GM23338 (cell line): ENCODE measurements around the gene RNLS. TPM values are rescaled to one million over a fixed set of nuclear protein-coding genes. Genes with fewer than 3 reads are reported as not detected.

ENCODE experiments used
- ATAC-seq: fragments of 200-7000 bp; cut with Tn5 transposase; 3 replicates; pipeline ENCODE4 v1.9.1; 2020
- DNase-seq: peaks from one replicate; pipeline ENCODE4 v3.0.0-alpha.2; 2015; ENCODE audit warnings: low spot score
- H2AFZ ChIP-seq: fragments of 200-600 bp; sonication (generic); 2 replicates; pipeline ENCODE4 v1.8.0; 2016; ENCODE audit warnings: antibody characterized with exemption, mild to moderate bottlenecking, moderate library complexity
- H3F3A ChIP-seq: fragments of 200-600 bp; sonication (generic); replicated peaks from 2 replicates; pipeline ENCODE4 v1.8.0; 2017; ENCODE audit warnings: antibody characterized with exemption, mixed run types, low read depth
- H3K27ac ChIP-seq: fragments of 200-600 bp; sonication (generic); 2 replicates; pipeline ENCODE4 v1.6.1; 2016; ENCODE audit warnings: low read depth
- H3K27me3 ChIP-seq: fragments of 200-600 bp; sonication (generic); 2 replicates; pipeline ENCODE4 v1.8.0; 2016; ENCODE audit warnings: mild to moderate bottlenecking, mixed run types, moderate library complexity; ENCODE audit not compliant: insufficient read depth
- H3K36me3 ChIP-seq: fragments of 200-600 bp; sonication (generic); 2 replicates; pipeline ENCODE4 v1.8.0; 2016; ENCODE audit warnings: mild to moderate bottlenecking; ENCODE audit not compliant: insufficient read depth
- H3K4me1 ChIP-seq: fragments of 200-600 bp; sonication (generic); 2 replicates; pipeline ENCODE4 v1.8.0; 2016; ENCODE audit warnings: mild to moderate bottlenecking, moderate library complexity; ENCODE audit not compliant: insufficient read depth
- H3K4me2 ChIP-seq: fragments of 200-600 bp; sonication (generic); 2 replicates; pipeline ENCODE4 v1.7.1; 2017; ENCODE audit warnings: mixed run types
- H3K4me3 ChIP-seq: fragments of 200-600 bp; sonication (generic); 2 replicates; pipeline ENCODE4 v1.6.1; 2016; ENCODE audit warnings: mixed run types
- H3K79me2 ChIP-seq: fragments of 200-600 bp; sonication (generic); replicated peaks from 2 replicates; pipeline ENCODE4 v1.8.0; 2017; ENCODE audit warnings: mild to moderate bottlenecking; ENCODE audit not compliant: insufficient read depth
- H3K9me2 ChIP-seq: fragments of 200-600 bp; sonication (generic); 2 replicates; pipeline ENCODE4 v1.8.0; 2017; ENCODE audit not compliant: insufficient read depth
- H4K20me1 ChIP-seq: fragments of 200-600 bp; sonication (generic); replicated peaks from 2 replicates; pipeline ENCODE4 v1.8.0; 2017; ENCODE audit warnings: mild to moderate bottlenecking; ENCODE audit not compliant: insufficient read depth
- H3K27ac Mint-ChIP-seq: 2 replicates; pipeline ENCODE4 v1.8.0; 2020; ENCODE audit warnings: inconsistent platforms, mild to moderate bottlenecking, moderate library complexity, mixed read lengths
- H3K27me3 Mint-ChIP-seq: 3 replicates; pipeline ENCODE4 v1.8.0; 2022; ENCODE audit warnings: low read depth, mild to moderate bottlenecking, moderate library complexity, mixed read lengths, inconsistent platforms; ENCODE audit not compliant: insufficient read depth, poor library complexity
- H3K36me3 Mint-ChIP-seq: 3 replicates; pipeline ENCODE4 v1.8.0; 2021; ENCODE audit warnings: low read depth, mild to moderate bottlenecking, inconsistent platforms, moderate library complexity, mixed read lengths
- H3K4me1 Mint-ChIP-seq: 3 replicates; pipeline ENCODE4 v1.8.0; 2020; ENCODE audit warnings: mild to moderate bottlenecking, inconsistent platforms, mixed read lengths
- H3K4me3 Mint-ChIP-seq: 3 replicates; pipeline ENCODE4 v1.8.0; 2021; ENCODE audit warnings: moderate library complexity, mild to moderate bottlenecking, inconsistent platforms, mixed read lengths
- H3K9me3 Mint-ChIP-seq: 3 replicates; pipeline ENCODE4 v1.8.0; 2020; ENCODE audit warnings: moderate library complexity, mild to moderate bottlenecking, inconsistent platforms, mixed read lengths
- CREB1 ChIP-seq: fragments of 250-450 bp; sonication (Bioruptor Pico); IDR thresholded peaks from 2 replicates; pipeline ENCODE4 v1.5.0; 2020; ENCODE audit warnings: low read depth, mild to moderate bottlenecking, moderate library complexity
- EZH2 ChIP-seq: fragments of 200-600 bp; sonication (generic); IDR thresholded peaks from one replicate; pipeline ENCODE4 v1.8.0; 2017; ENCODE audit warnings: antibody characterized with exemption, mild to moderate bottlenecking, low read depth; ENCODE audit not compliant: unreplicated experiment
- EZH2phosphoT487 ChIP-seq: fragments of 200-600 bp; sonication (generic); IDR thresholded peaks from one replicate; pipeline ENCODE4 v1.8.1; 2018; ENCODE audit warnings: antibody characterized with exemption; ENCODE audit not compliant: unreplicated experiment
- JUNB ChIP-seq: IDR thresholded peaks from one replicate; pipeline ENCODE4 v1.6.1; 2016; ENCODE audit warnings: antibody characterized with exemption; ENCODE audit not compliant: unreplicated experiment
- POLR2AphosphoS5 ChIP-seq: IDR thresholded peaks from 2 replicates; pipeline ENCODE4 v1.6.1; 2016; ENCODE audit warnings: antibody characterized with exemption, low read depth
- STAT1 ChIP-seq: IDR thresholded peaks from one replicate; pipeline ENCODE4 v1.6.1; 2016; ENCODE audit warnings: antibody characterized with exemption; ENCODE audit not compliant: unreplicated experiment
- ZNF462 ChIP-seq: fragments of 250-450 bp; sonication (Bioruptor Pico); IDR thresholded peaks from 2 replicates; pipeline ENCODE4 v1.5.0; 2020; ENCODE audit warnings: mild to moderate bottlenecking, moderate library complexity
- polyA plus RNA-seq: library from polyadenylated mRNA; unstranded; fragments of >200 nt; fragmentation: Nextera tagmentation; extraction: Ambion mirVana; gene quantifications from 2 replicates; pipeline ENCODE4 v1.2.1, GENCODE V29; 2016
- total RNA-seq: library from RNA; depleted of rRNA; stranded (reverse); fragments of >200 nt; shearing (Covaris generic); gene quantifications from 2 replicates; pipeline ENCODE4 v1.2.3, GENCODE V29; 2014
- TF ChIP-seq, protein P1 (sequence below): IDR thresholded peaks from 2 replicates; pipeline ENCODE4 v1.6.1; 2016; ENCODE audit warnings: antibody characterized with exemption
- TF ChIP-seq, protein P2 (sequence below), 2 experiments: fragments of 200-600 bp in 1 of 2; sonication (generic) in 1 of 2; conservative IDR thresholded peaks; 2 replicates each; pipeline versions ENCODE4 v1.5.1 to v1.6.1; 2016 to 2017; ENCODE audit warnings: antibody characterized with exemption in 2 of 2, low read depth in 2 of 2, mild to moderate bottlenecking in 2 of 2, moderate library complexity in 1 of 2

RNLS gene
- total and polyA plus RNA-seq, 2 experiments from 2014 or later: 8.8 to 15.2 TPM

DNA sequence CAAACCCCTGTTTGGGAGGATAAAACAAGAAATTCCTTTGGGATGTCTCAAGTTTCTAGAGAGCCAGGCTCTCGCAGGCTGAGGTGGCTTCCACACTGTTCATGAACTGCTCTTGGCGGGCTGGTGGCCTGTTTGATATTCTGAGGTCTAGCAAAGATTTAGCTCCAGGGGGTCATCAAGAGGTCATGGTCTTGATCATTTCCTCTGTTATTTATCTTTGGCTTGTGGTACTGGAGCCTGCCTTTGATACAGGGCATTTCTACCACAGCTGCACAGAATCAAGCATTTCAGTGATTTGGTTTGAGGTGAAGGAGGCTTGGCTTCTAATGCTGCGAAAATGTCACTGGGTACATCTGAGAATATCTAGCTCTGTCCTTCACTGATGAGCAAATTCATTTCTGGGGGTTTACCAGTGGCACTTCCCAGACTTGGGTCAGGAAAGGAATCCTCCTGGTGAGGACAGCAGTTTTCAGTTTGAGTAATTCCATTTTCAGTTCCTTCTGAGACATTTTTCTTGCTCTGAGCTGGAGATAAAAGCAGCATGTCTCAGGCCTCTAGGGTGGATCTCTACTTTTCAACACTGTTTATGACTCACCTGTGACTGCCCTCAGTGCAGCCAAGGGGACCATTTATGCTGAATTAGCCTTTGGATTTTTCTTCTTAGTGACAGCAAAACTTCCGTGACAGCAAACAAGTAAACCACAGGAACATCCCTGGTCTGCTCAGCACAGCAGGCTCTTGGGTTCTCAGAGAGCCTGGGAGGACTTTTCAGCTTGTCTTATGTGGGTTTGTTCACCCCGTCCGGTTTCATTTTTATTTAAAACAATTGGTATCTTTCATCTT is 312.0 kb downstream of the RNLS start:
- Histone ChIP-seq H3K27ac (no peak overlapping the region), H4K20me1 (no peaks in the 10 kb centered on the region), H3F3A (no peaks in the 10 kb centered on the region), H3K36me3 (no peaks in the 10 kb centered on the region), H3K79me2 (no peaks in the 10 kb centered on the region), H3K4me3 (no peak overlapping the region), H3K9me2 (no peaks in the 10 kb centered on the region), H3K4me2 (no peak overlapping the region), H3K4me1 (no peaks in the 10 kb centered on the region), H2AFZ (no peak overlapping the region; the same call in 1 of the 2 replicates), H3K27me3 (no peaks in the 10 kb centered on the region)
- Mint-ChIP-seq H3K4me3 (no peak overlapping the region), H3K27ac (no peak overlapping the region), H3K36me3 (no peaks in the 10 kb centered on the region), H3K4me1 (no peaks in the 10 kb centered on the region), H3K9me3 (no peaks in the 10 kb centered on the region), H3K27me3 (no peaks in the 10 kb centered on the region)
- DNase-seq (no peak), ATAC-seq (no peak)
- TF ChIP-seq, protein P1, sequence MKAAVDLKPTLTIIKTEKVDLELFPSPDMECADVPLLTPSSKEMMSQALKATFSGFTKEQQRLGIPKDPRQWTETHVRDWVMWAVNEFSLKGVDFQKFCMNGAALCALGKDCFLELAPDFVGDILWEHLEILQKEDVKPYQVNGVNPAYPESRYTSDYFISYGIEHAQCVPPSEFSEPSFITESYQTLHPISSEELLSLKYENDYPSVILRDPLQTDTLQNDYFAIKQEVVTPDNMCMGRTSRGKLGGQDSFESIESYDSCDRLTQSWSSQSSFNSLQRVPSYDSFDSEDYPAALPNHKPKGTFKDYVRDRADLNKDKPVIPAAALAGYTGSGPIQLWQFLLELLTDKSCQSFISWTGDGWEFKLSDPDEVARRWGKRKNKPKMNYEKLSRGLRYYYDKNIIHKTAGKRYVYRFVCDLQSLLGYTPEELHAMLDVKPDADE: no peak
- TF ChIP-seq JUNB (no peak), EZH2 (no peak), ZNF462 (CRISPR knock-in tag) (no peak), POLR2AphosphoS5 (no peak), EZH2phosphoT487 (no peak), CREB1 (CRISPR knock-in tag) (no peak), STAT1 (no peak)
- TF ChIP-seq, protein P2, sequence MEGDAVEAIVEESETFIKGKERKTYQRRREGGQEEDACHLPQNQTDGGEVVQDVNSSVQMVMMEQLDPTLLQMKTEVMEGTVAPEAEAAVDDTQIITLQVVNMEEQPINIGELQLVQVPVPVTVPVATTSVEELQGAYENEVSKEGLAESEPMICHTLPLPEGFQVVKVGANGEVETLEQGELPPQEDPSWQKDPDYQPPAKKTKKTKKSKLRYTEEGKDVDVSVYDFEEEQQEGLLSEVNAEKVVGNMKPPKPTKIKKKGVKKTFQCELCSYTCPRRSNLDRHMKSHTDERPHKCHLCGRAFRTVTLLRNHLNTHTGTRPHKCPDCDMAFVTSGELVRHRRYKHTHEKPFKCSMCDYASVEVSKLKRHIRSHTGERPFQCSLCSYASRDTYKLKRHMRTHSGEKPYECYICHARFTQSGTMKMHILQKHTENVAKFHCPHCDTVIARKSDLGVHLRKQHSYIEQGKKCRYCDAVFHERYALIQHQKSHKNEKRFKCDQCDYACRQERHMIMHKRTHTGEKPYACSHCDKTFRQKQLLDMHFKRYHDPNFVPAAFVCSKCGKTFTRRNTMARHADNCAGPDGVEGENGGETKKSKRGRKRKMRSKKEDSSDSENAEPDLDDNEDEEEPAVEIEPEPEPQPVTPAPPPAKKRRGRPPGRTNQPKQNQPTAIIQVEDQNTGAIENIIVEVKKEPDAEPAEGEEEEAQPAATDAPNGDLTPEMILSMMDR (conservative IDR thresholded peaks at IDR 0.05; ENCODE audit: low read depth in 2 of 2): no peak
